ENCODE results near the gene HOXA11.

HOXA11 gene

DNA sequence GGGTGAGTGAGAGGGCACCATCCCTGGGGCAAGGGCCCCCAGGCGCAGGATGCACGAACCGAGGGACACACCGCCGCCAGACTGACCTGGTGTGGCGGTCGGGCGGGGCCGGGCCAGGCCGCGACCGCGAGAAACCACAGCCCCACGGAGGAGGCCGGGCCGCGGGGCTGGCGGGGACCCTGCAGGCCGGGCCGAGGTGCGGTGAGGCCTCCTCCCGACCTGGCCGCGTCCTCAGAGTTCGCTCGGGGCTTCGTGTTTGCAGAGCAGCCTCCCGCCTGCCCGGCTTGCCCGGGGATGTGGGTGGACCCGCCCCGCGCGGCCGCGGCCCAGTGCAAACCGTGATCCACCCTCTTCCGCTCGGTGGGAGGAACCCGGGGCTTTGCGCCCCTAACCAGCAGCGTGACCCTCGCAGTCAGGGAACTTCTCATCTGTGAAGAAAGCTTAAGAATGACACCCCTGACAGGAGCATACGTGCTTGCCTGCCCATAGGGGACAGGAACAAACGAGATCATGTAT, 35.5 kb upstream of the HOXA11 start:
- Mint-ChIP-seq H3K27me3 (ENCODE audit: low read depth) (peaks cover 100% of the 10 kb centered on the region), H3K9me3 (peaks cover 2% of the 10 kb centered on the region), H3K27ac (no peak overlapping the region), H3K36me3 (ENCODE audit: low read depth) (no peaks in the 10 kb centered on the region), H3K4me1 (peaks cover 5% of the 10 kb centered on the region), H3K4me3 (no peak overlapping the region)
- TF ChIP-seq, protein P1, sequence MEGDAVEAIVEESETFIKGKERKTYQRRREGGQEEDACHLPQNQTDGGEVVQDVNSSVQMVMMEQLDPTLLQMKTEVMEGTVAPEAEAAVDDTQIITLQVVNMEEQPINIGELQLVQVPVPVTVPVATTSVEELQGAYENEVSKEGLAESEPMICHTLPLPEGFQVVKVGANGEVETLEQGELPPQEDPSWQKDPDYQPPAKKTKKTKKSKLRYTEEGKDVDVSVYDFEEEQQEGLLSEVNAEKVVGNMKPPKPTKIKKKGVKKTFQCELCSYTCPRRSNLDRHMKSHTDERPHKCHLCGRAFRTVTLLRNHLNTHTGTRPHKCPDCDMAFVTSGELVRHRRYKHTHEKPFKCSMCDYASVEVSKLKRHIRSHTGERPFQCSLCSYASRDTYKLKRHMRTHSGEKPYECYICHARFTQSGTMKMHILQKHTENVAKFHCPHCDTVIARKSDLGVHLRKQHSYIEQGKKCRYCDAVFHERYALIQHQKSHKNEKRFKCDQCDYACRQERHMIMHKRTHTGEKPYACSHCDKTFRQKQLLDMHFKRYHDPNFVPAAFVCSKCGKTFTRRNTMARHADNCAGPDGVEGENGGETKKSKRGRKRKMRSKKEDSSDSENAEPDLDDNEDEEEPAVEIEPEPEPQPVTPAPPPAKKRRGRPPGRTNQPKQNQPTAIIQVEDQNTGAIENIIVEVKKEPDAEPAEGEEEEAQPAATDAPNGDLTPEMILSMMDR (IDR thresholded peaks at IDR 0.05; ENCODE audit: unreplicated experiment in 3 of 3): no peak

DNA sequence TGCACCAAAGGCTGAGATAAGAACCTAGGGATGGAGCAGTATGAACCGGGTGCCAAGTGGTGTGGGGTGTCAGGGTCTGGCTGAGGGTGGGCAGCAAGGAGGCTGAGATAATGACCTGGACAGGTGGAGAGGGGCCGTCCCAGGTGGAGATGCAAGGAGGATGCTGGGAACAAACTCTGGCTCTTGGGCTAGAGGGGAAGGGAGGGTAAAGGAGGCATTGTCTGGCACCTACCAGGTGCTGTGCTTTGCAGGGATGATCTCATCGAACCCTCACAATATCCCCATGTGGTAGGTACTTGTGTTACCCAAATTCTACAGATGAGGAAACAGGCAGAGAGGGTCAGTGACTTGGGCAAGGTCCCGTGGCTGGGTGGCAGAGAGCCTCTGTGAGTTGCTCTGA, 34.8 kb upstream of the HOXA11 start:
- Mint-ChIP-seq H3K27ac (no peak overlapping the region), H3K36me3 (ENCODE audit: low read depth) (no peaks in the 10 kb centered on the region), H3K27me3 (ENCODE audit: low read depth) (peaks cover 100% of the 10 kb centered on the region), H3K4me3 (no peak overlapping the region), H3K9me3 (peaks cover 2% of the 10 kb centered on the region), H3K4me1 (peaks cover under 1% of the 10 kb centered on the region)
- TF ChIP-seq, protein P1 (IDR thresholded peaks at IDR 0.05; ENCODE audit: unreplicated experiment in 3 of 3): no peak

DNA sequence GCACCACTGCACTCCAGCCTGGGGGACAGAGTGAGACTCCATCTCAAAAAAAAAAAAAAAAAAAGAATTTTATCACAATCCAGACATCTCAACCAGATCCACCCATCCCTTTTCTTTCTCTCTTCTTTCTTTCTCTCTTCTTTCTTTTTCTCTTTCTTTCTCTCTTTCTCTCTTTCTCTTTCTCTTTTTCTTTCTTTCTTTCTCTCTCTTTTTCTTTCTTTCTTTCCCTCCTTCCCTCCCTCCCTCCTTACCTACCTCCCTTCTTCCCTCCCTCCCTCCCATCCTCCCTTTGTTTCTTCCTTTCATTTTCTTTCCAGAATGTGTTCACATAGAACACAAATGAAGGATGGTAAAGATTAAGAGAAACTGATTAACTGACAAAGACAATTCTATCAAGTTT, 32.9 kb upstream of the HOXA11 start:
- H3K27me3 Mint-ChIP-seq (ENCODE audit: low read depth): peaks cover 100% of the 10 kb centered on the region
- H3K4me3 Mint-ChIP-seq: no peak overlapping the region
- no peaks in the 10 kb centered on the region for H3K36me3 Mint-ChIP-seq (ENCODE audit: low read depth)
- TF ChIP-seq, protein P1 (IDR thresholded peaks at IDR 0.05; ENCODE audit: unreplicated experiment in 3 of 3): no peak
- H3K27ac Mint-ChIP-seq: no peak overlapping the region
- H3K4me1 Mint-ChIP-seq: no peaks in the 10 kb centered on the region
- H3K9me3 Mint-ChIP-seq: peaks cover 2% of the 10 kb centered on the region

DNA sequence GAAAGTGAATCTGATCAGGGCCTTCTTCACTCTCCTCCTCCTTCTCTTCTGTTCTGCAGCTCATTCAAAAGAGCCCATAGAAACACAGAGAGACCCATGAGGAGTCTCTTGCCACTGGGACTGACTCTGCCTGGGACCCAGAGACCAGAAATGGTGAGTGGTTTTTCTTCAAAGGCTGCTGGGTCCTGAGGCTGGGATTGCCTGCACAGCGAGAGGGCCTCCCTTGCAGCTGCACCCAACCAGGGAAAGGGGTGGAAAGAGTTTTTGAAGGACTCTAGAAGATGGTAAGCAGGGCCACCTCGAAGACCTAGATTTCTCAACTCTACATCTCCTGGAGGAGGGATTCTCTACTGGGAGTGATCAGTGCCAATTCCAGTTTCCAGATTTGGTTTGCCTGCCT, 30.3 kb upstream of the HOXA11 start:
- H3K27me3 Mint-ChIP-seq (ENCODE audit: low read depth): peaks cover 100% of the 10 kb centered on the region
- no peaks in the 10 kb centered on the region for H3K36me3 Mint-ChIP-seq (ENCODE audit: low read depth)
- TF ChIP-seq, protein P1 (IDR thresholded peaks at IDR 0.05; ENCODE audit: unreplicated experiment in 3 of 3): no peak
- H3K4me1 Mint-ChIP-seq: no peaks in the 10 kb centered on the region
- H3K4me3 Mint-ChIP-seq: no peak overlapping the region
- no peak overlapping the region for H3K27ac Mint-ChIP-seq
- no peaks in the 10 kb centered on the region for H3K9me3 Mint-ChIP-seq

DNA sequence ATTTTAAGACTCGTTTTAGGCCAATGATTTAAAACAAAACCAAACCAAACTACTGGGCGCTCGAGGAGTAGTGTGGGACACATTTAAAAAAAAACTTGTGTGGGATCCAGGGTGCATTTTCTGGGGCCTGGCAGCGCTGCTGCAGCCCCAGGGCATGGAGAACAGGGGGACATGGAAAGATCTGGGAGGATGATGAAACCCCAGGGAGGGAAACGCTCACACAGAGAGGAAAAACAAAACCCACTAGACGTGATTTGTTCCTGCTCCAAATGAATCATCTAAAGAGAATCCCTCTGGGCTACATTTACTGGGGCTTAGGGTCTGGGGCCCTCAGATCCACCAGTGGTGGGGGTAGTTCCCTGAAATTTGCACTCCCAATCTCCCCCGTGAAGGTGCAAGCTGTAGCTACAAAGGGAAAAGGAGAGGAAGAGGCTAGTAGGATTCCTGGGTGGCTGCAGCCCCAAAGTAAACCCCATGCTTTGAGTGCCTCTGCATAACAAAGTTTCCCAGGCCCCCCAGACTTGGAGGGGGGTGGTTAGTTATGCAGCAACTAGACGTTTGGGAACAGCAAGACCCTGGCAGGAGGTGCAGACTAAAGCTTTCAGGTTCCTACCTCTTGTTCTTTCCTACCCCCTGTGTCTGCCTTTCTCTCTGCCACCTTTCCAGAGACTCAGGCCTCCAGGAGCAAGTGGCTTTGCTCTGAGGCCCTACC, 29.4 kb upstream of the HOXA11 start:
- TF ChIP-seq, protein P1 (IDR thresholded peaks at IDR 0.05; ENCODE audit: unreplicated experiment in 3 of 3): no peak
- Mint-ChIP-seq H3K27me3 (ENCODE audit: low read depth) (peaks cover 100% of the 10 kb centered on the region), H3K9me3 (no peaks in the 10 kb centered on the region), H3K36me3 (ENCODE audit: low read depth) (no peaks in the 10 kb centered on the region), H3K4me3 (no peak overlapping the region), H3K4me1 (no peaks in the 10 kb centered on the region), H3K27ac (no peak overlapping the region)
